CD8-positive, alpha-beta memory T cell (primary cell): ENCODE data around the gene ZC3H12D. TPM values are rescaled to one million over a fixed set of nuclear protein-coding genes. Genes with fewer than 3 reads are reported as not detected.
A peak's percentile ranks its signal among the peaks of the same experiment; 100 is the strongest.
"Not testable (repeated sequence)": the region's sequence is repeated elsewhere in the genome, so short reads cannot be mapped to it uniquely, and the experiment has no call there.

Experiments used
- CTCF ChIA-PET: fragments of 350-600 bp; sonication (Branson Sonifier 250); formaldehyde crosslinking; loops from one replicate; lab custom pipeline; 2021; ENCODE audit warnings: antibody characterized with exemption; lab: Charles Lee
- POLR2A ChIA-PET: fragments of 350-600 bp; sonication (Branson Sonifier 250); formaldehyde crosslinking; loops from one replicate; lab custom pipeline; 2021; ENCODE audit warnings: antibody characterized with exemption; lab: Charles Lee
- DNase-seq, 5 donors: peaks; one replicate each; pipeline versions ENCODE4 v3.0.0 to v3.0.0-alpha.2; 2020 to 2022; ENCODE audit warnings: mixed read lengths in 1 of 5
- H3K27ac ChIP-seq: one replicate; pipeline ENCODE4 v1.7.0; 2013; ENCODE audit warnings: low read depth, mild to moderate bottlenecking, low read length, moderate library complexity
- H3K27me3 ChIP-seq: 2 replicates; pipeline ENCODE4 v1.7.0; 2013; ENCODE audit warnings: low read length, mild to moderate bottlenecking; ENCODE audit not compliant: insufficient read depth, poor library complexity, severe bottlenecking
- H3K36me3 ChIP-seq: 2 replicates; pipeline ENCODE4 v1.7.0; 2013; ENCODE audit warnings: mild to moderate bottlenecking, low read length, moderate library complexity; ENCODE audit not compliant: insufficient read depth
- H3K4me1 ChIP-seq: 2 replicates; pipeline ENCODE4 v1.7.0; 2013; ENCODE audit warnings: mild to moderate bottlenecking, low read length, moderate library complexity; ENCODE audit not compliant: insufficient read depth
- H3K4me3 ChIP-seq: 2 replicates; pipeline ENCODE4 v1.7.0; 2013; ENCODE audit warnings: mild to moderate bottlenecking, low read length
- H3K9me3 ChIP-seq: 2 replicates; pipeline ENCODE4 v1.7.0; 2013; ENCODE audit warnings: mild to moderate bottlenecking, low read length
- H3K27ac Mint-ChIP-seq, 8 donors: one replicate each; pipeline ENCODE4 v1.8.0; 2020 to 2021; ENCODE audit warnings: mixed read lengths in 8 of 8, mild to moderate bottlenecking in 6 of 8, inconsistent platforms in 3 of 8, moderate library complexity in 3 of 8
- H3K27me3 Mint-ChIP-seq, 2 donors: one replicate each; pipeline ENCODE4 v1.8.0; 2020 to 2021; ENCODE audit warnings: mixed read lengths in 2 of 2, mild to moderate bottlenecking in 1 of 2, moderate library complexity in 1 of 2
- H3K36me3 Mint-ChIP-seq, 3 donors: one replicate each; pipeline ENCODE4 v1.8.0; 2020 to 2021; ENCODE audit warnings: mixed read lengths in 3 of 3, inconsistent platforms in 1 of 3, mild to moderate bottlenecking in 1 of 3
- H3K4me1 Mint-ChIP-seq, 3 donors: one replicate each; pipeline ENCODE4 v1.8.0; 2020 to 2021; ENCODE audit warnings: mixed read lengths in 3 of 3, inconsistent platforms in 1 of 3, mild to moderate bottlenecking in 1 of 3
- H3K4me3 Mint-ChIP-seq, 7 donors: one replicate each; pipeline ENCODE4 v1.8.0; 2020 to 2021; ENCODE audit warnings: mixed read lengths in 7 of 7, mild to moderate bottlenecking in 6 of 7, moderate library complexity in 4 of 7, inconsistent platforms in 2 of 7
- H3K9me3 Mint-ChIP-seq, 5 donors: one replicate each; pipeline ENCODE4 v1.8.0; 2020 to 2022; ENCODE audit warnings: mixed read lengths in 5 of 5, mild to moderate bottlenecking in 3 of 5, moderate library complexity in 2 of 5, inconsistent platforms in 1 of 5
- polyA plus RNA-seq: library from polyadenylated mRNA; unstranded; fragments of 300-500 nt; fragmentation: Illumina TruSeq; gene quantifications from one replicate; pipeline ENCODE4 v1.2.3, GENCODE V29; 2021
- total RNA-seq, 2 experiments: library from RNA; stranded (reverse); gene quantifications; one replicate each; pipeline ENCODE4 v1.2.3, GENCODE V29; 2021

ZC3H12D gene
- total and polyA plus RNA-seq, 3 experiments from 2014 or later, result 2.5 to 84.5 (median 83.5) TPM

- peaks cover 9% of the 10 kb centered on the region for H3K4me1 ChIP-seq
- peaks cover 9% of the 10 kb centered on the region for H3K36me3 ChIP-seq
- Mint-ChIP-seq H3K27ac (peak overlapping the region in 7 of 8 donors; percentile 16 to 76 (median 30)), H3K4me1 (peaks cover 9 to 27% (median 11%) of the 10 kb centered on the region in 3 donors), H3K4me3 (no peak overlapping the region), H3K27me3 (no peaks in the 10 kb centered on the region), H3K36me3 (peaks cover 0 to 56% (median 8%) of the 10 kb centered on the region in 3 donors), H3K9me3 (no peaks in the 10 kb centered on the region)
- H3K27ac ChIP-seq, result no peak overlapping the region
- H3K9me3 ChIP-seq, result no peaks in the 10 kb centered on the region
- H3K4me3 ChIP-seq, result no peak overlapping the region
- no peak for DNase-seq
- H3K27me3 ChIP-seq, result no peaks in the 10 kb centered on the region
- POLR2A ChIA-PET, result interaction anchor here (0.6 to 1.1 kb wide), 3 partner anchors 13 to 338 kb away, joined by 3 to 4 read pairs (median 4); no protein-coding TSS in a partner anchor
- CTCF ChIA-PET, result interaction anchor here (1.5 kb wide), 1 partner anchor 14 kb away, joined by 7 read pairs; no protein-coding TSS in a partner anchor
These were observed 18.5 kb upstream of the ZC3H12D start for GRCh38 chr6:149503276-149503675.

DNA sequence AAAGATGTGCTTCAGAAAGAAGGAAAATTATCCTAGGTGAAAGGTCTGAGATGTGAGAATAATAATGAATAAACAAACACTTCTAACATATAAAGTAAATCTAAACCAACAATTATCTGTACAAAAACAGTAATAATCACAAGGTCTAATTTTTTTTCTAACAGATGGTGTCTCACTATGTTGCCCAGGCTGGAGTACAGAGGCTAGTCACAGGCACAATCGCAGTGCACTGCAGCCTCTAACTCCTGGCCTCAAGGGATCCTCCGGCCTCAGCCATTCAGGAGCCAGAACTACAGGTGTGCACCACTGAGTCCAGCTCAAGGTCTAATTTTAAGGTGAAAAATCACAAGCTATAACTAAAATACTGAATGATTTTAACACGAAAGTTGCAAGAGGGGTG is 17.0 kb upstream of the ZC3H12D start:
- Histone ChIP-seq H3K9me3 (no peaks in the 10 kb centered on the region), H3K36me3 (peaks cover 9% of the 10 kb centered on the region), H3K27ac (no peak overlapping the region), H3K4me1 (peaks cover 7% of the 10 kb centered on the region), H3K27me3 (no peaks in the 10 kb centered on the region), H3K4me3 (no peak overlapping the region)
- H3K4me3 Mint-ChIP-seq, result no peak overlapping the region
- DNase-seq, result no peak
- H3K9me3 Mint-ChIP-seq, result no peaks in the 10 kb centered on the region
- CTCF ChIA-PET, result no interaction called here
- peak overlapping the region in 6 of 8 donors; percentile 23 to 83 (median 68) for H3K27ac Mint-ChIP-seq
- H3K4me1 Mint-ChIP-seq, result peaks cover 5 to 26% (median 13%) of the 10 kb centered on the region in 3 donors
- POLR2A ChIA-PET, result interaction anchor here (0.6 kb wide), 1 partner anchor 216 kb away, joined by 3 read pairs; the partner anchor contains the start of gene LATS1
- peaks cover 0 to 47% (median 5%) of the 10 kb centered on the region in 3 donors for H3K36me3 Mint-ChIP-seq
- no peaks in the 10 kb centered on the region for H3K27me3 Mint-ChIP-seq

- Mint-ChIP-seq H3K4me1 (peaks cover 6 to 32% (median 19%) of the 10 kb centered on the region in 3 donors), H3K27ac (peak overlapping the region in 6 of 8 donors; percentile 65 to 80 (median 70)), H3K9me3 (no peaks in the 10 kb centered on the region), H3K4me3 (no peak overlapping the region), H3K27me3 (no peaks in the 10 kb centered on the region), H3K36me3 (peaks cover 0 to 44% (median 5%) of the 10 kb centered on the region in 3 donors)
- CTCF ChIA-PET, result interaction anchor here (1.6 kb wide), 1 partner anchor 16 kb away, joined by 4 read pairs; no protein-coding TSS in a partner anchor
- Histone ChIP-seq H3K4me1 (peaks cover 12% of the 10 kb centered on the region), H3K27me3 (no peaks in the 10 kb centered on the region), H3K9me3 (no peaks in the 10 kb centered on the region), H3K4me3 (no peak overlapping the region), H3K27ac (no peak overlapping the region), H3K36me3 (peaks cover 9% of the 10 kb centered on the region)
- POLR2A ChIA-PET, result no interaction called here
- DNase-seq, result no peak
These were observed 16.4 kb upstream of the ZC3H12D start for GRCh38 chr6:149501201-149501600.

DNA sequence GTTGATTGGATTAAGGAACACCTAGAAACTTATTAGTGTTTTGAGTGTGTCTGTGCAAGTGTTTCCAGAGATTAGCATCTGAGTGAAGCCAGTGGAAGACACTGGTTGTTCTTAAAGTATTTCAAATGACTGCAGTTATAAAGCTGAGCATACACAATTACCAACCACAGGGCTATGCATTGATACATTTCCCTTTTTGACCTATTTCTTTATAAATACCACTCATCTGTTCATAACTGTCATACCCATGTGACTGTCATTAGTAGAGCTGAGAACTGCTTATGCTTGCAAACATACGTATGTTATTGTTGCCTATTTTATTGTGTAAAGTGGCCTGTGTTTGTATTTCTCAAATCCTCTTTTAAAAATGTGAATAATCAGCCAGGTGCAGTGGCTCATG is 15.3 kb upstream of the ZC3H12D start:
- peaks cover 0 to 34% (median 1%) of the 10 kb centered on the region in 3 donors for H3K36me3 Mint-ChIP-seq
- H3K4me3 Mint-ChIP-seq, result no peak overlapping the region
- no peaks in the 10 kb centered on the region for H3K9me3 Mint-ChIP-seq
- ChIA-PET CTCF (interaction anchor here (1.6 kb wide), 1 partner anchor 17 kb away, joined by 4 read pairs; no protein-coding TSS in a partner anchor), POLR2A (no interaction called here)
- H3K27ac Mint-ChIP-seq, result peak overlapping the region in 5 of 8 donors; percentile 15 to 78 (median 57)
- no peaks in the 10 kb centered on the region for H3K9me3 ChIP-seq
- peaks cover 22% of the 10 kb centered on the region for H3K4me1 ChIP-seq
- peaks cover 12 to 43% (median 30%) of the 10 kb centered on the region in 3 donors for H3K4me1 Mint-ChIP-seq
- no peak for DNase-seq
- H3K27me3 Mint-ChIP-seq, result no peaks in the 10 kb centered on the region
- no peak overlapping the region for H3K27ac ChIP-seq
- no peaks in the 10 kb centered on the region for H3K27me3 ChIP-seq
- H3K4me3 ChIP-seq, result no peak overlapping the region
- no peaks in the 10 kb centered on the region for H3K36me3 ChIP-seq

DNA sequence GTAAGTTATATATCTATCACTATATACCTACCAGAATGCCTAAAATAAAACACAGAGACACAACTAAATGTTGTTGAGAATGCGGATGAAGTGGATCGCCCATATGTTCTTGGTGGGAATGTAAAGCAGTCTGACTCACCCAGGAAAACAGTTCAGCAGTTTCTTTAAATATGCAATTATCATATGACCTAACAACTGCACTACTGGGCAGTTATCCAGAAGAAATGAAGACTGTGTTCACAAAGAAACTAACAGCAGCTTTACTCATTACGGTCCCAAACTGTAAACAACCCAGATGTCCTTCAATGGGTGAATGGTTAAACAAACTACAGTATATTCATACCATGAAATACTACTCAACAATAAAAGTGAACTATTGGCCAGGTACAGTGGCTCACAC is 14.3 kb upstream of the ZC3H12D start:
- peak overlapping the region in 6 of 8 donors; percentile 3 to 70 (median 24) for H3K27ac Mint-ChIP-seq
- POLR2A ChIA-PET, result interaction anchor here (0.9 kb wide), 1 partner anchor 13 kb away, joined by 3 read pairs; no protein-coding TSS in a partner anchor
- no peaks in the 10 kb centered on the region for H3K9me3 ChIP-seq
- H3K27ac ChIP-seq, result no peak overlapping the region
- H3K4me3 Mint-ChIP-seq, result no peak overlapping the region
- DNase-seq, result no peak
- no peaks in the 10 kb centered on the region for H3K27me3 ChIP-seq
- CTCF ChIA-PET, result interaction anchor here (1.4 to 1.6 kb wide), 2 partner anchors 14 to 18 kb away, joined by 4 to 5 read pairs; partner anchors contain the start of gene ZC3H12D
- H3K4me3 ChIP-seq, result no peak overlapping the region
- H3K36me3 ChIP-seq, result no peaks in the 10 kb centered on the region
- peaks cover 0 to 27% (median 1%) of the 10 kb centered on the region in 3 donors for H3K36me3 Mint-ChIP-seq
- H3K4me1 ChIP-seq, result peaks cover 32% of the 10 kb centered on the region
- H3K9me3 Mint-ChIP-seq, result no peaks in the 10 kb centered on the region
- peaks cover 14 to 53% (median 40%) of the 10 kb centered on the region in 3 donors for H3K4me1 Mint-ChIP-seq
- H3K27me3 Mint-ChIP-seq, result no peaks in the 10 kb centered on the region

GRCh38 chr6:149497365-149497764 is 12.6 kb upstream of the ZC3H12D start:
- no peaks in the 10 kb centered on the region for H3K36me3 ChIP-seq
- H3K27ac ChIP-seq, result no peak overlapping the region
- H3K27me3 ChIP-seq, result no peaks in the 10 kb centered on the region
- H3K4me3 ChIP-seq, result no peak overlapping the region
- POLR2A ChIA-PET, result interaction anchor here (1.2 kb wide), 1 partner anchor 13 kb away, joined by 7 read pairs; the partner anchor contains the start of gene ZC3H12D
- peaks cover 21 to 64% (median 54%) of the 10 kb centered on the region in 3 donors for H3K4me1 Mint-ChIP-seq
- H3K36me3 Mint-ChIP-seq, result peaks cover 0 to 18% (median 2%) of the 10 kb centered on the region in 3 donors
- CTCF ChIA-PET, result interaction anchor here (1.4 to 4.5 kb wide), 4 partner anchors 13 to 65 kb away, joined by 3 to 44 read pairs (median 8); partner anchors contain the start of gene ZC3H12D
- no peak for DNase-seq
- H3K27me3 Mint-ChIP-seq, result no peaks in the 10 kb centered on the region
- no peaks in the 10 kb centered on the region for H3K9me3 ChIP-seq
- H3K4me3 Mint-ChIP-seq, result no peak overlapping the region
- H3K4me1 ChIP-seq, result peaks cover 42% of the 10 kb centered on the region
- no peaks in the 10 kb centered on the region for H3K9me3 Mint-ChIP-seq
- H3K27ac Mint-ChIP-seq, result peak overlapping the region in 4 of 8 donors; percentile 10 to 61 (median 50)

DNA sequence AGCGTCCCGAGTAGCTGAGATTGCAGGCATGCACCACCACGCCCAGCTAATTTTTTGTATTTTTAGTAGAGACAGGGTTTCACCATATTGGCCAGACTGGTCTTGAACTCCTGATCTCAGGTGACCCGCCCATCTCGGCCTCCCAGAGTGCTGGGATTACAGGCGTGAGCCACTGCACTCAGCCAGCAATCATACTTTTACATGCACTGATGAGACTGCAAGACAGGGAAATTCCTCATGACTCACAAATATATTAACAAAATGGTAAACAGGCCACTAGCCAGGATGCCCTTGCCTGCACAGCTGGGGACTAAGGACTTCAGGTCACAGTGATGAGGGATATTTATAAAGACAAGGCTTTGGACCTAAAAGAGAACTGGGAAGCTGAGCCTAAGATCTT is 11.8 kb upstream of the ZC3H12D start:
- POLR2A ChIA-PET, result interaction anchor here (1.2 kb wide), 1 partner anchor 12 kb away, joined by 7 read pairs; the partner anchor contains the start of gene ZC3H12D
- H3K4me1 ChIP-seq, result peaks cover 42% of the 10 kb centered on the region

More for the DNA sequence above, 11.8 kb upstream of the ZC3H12D start:
- Mint-ChIP-seq H3K4me3 (peak overlapping the region in 1 of 7 donors; percentile 81), H3K4me1 (peaks cover 21 to 64% (median 54%) of the 10 kb centered on the region in 3 donors), H3K27ac (peak overlapping the region in 7 of 8 donors; percentile 57 to 96 (median 78)), H3K36me3 (peaks cover 0 to 13% (median 2%) of the 10 kb centered on the region in 3 donors)
- not testable (repeated sequence) for H3K27me3 Mint-ChIP-seq, H3K36me3 ChIP-seq, H3K4me3 ChIP-seq, DNase-seq, H3K27me3 ChIP-seq, H3K9me3 Mint-ChIP-seq, H3K9me3 ChIP-seq, H3K27ac ChIP-seq
- CTCF ChIA-PET, result interaction anchor here (1.3 to 4.5 kb wide), 5 partner anchors 12 to 65 kb away, joined by 3 to 44 read pairs (median 5); partner anchors contain the start of gene ZC3H12D
